B cell (primary cell): ENCODE results near the gene ABCA13. TPM values are rescaled to one million over a fixed set of nuclear protein-coding genes. Genes with fewer than 3 reads are reported as not detected.

Experiments
- ATAC-seq: fragments of 200-7000 bp; cut with Tn5 transposase; one replicate; pipeline ENCODE4 v1.10.0; 2021; ENCODE audit warnings: low read depth, mild to moderate bottlenecking, moderate number of reproducible peaks, moderate library complexity
- CTCF ChIA-PET: fragments of 350-600 bp; sonication (Branson Sonifier 250); formaldehyde crosslinking; loops from one replicate; lab custom pipeline; 2021; ENCODE audit warnings: antibody characterized with exemption, inconsistent platforms; lab: Charles Lee
- POLR2A ChIA-PET: fragments of 350-600 bp; sonication (Branson Sonifier 250); formaldehyde crosslinking; loops from one replicate; lab custom pipeline; 2021; ENCODE audit warnings: antibody characterized with exemption; lab: Charles Lee
- DNase-seq: peaks from one replicate; pipeline ENCODE4 v3.0.0; 2013
- H2AFZ ChIP-seq: 2 replicates; pipeline ENCODE4 v1.6.1; 2012; ENCODE audit warnings: mild to moderate bottlenecking, low read depth, low read length; ENCODE audit not compliant: insufficient read depth, poor library complexity, severe bottlenecking
- H3K27ac ChIP-seq, 2 donors: 1 replicate in 1 of 2; 2 replicates in 1 of 2; pipeline ENCODE4 v1.5.1; 2012 to 2013; ENCODE audit warnings: low read length in 2 of 2, mild to moderate bottlenecking in 2 of 2, moderate library complexity in 1 of 2
- H3K27me3 ChIP-seq, 4 experiments: fragments of 200-600 bp in 1 of 4; sonication (generic) in 1 of 4; replicated peaks in 1 of 4; 1 replicate in 2 of 4; 2 replicates in 2 of 4; pipeline versions ENCODE4 v1.6.1 to v1.7.0; 2013 to 2016; ENCODE audit warnings: low read length in 3 of 4, mild to moderate bottlenecking in 2 of 4, mixed read lengths in 1 of 4, moderate library complexity in 1 of 4; ENCODE audit not compliant: insufficient read depth in 4 of 4, control insufficient read depth in 3 of 4; ENCODE audit errors: control extremely low read depth in 1 of 4
- H3K36me3 ChIP-seq, 2 experiments: replicated peaks in 1 of 2; 1 replicate in 1 of 2; 2 replicates in 1 of 2; pipeline versions ENCODE4 v1.6.1 to v1.7.1; 2013; ENCODE audit warnings: low read length in 1 of 2; ENCODE audit not compliant: insufficient read depth in 2 of 2, control insufficient read depth in 1 of 2; ENCODE audit errors: control extremely low read depth in 1 of 2, extremely low read depth in 1 of 2
- H3K4me1 ChIP-seq, 2 donors: fragments of 200-600 bp in 1 of 2; sonication (generic) in 1 of 2; 1 replicate in 1 of 2; 2 replicates in 1 of 2; pipeline versions ENCODE4 v1.5.1 to v1.6.1; 2013 to 2017; ENCODE audit warnings: low read length in 2 of 2; ENCODE audit not compliant: control insufficient read depth in 2 of 2, insufficient read depth in 2 of 2
- H3K4me2 ChIP-seq: replicated peaks from 2 replicates; pipeline ENCODE3; 2012; ENCODE audit warnings: mild to moderate bottlenecking, low read depth, low read length; ENCODE audit not compliant: poor library complexity, severe bottlenecking
- H3K4me3 ChIP-seq, 5 experiments: fragments of 200-600 bp in 1 of 5; sonication (generic) in 1 of 5; 1 replicate in 3 of 5; 2 replicates in 2 of 5; pipeline versions ENCODE4 v1.5.1 to v1.7.0; 2011 to 2016; ENCODE audit warnings: low read length in 4 of 5, mild to moderate bottlenecking in 4 of 5, low read depth in 2 of 5, control low read depth in 1 of 5, moderate library complexity in 1 of 5; ENCODE audit not compliant: insufficient read depth in 1 of 5; ENCODE audit errors: control extremely low read depth in 1 of 5, extremely low read depth in 1 of 5
- H3K79me2 ChIP-seq: fragments of 200-600 bp; sonication (generic); one replicate; pipeline ENCODE4 v1.6.0; 2016; ENCODE audit warnings: low read length; ENCODE audit not compliant: control insufficient read depth, insufficient read depth
- H3K9ac ChIP-seq: fragments of 200-600 bp; sonication (generic); 2 replicates; pipeline ENCODE4 v1.6.1; 2017; ENCODE audit warnings: mild to moderate bottlenecking, low read length, moderate library complexity
- H3K9me3 ChIP-seq, 3 donors: one replicate each; pipeline versions ENCODE4 v1.6.1 to v1.7.1; 2013; ENCODE audit warnings: low read length in 2 of 3; ENCODE audit not compliant: control insufficient read depth in 2 of 3, insufficient read depth in 1 of 3; ENCODE audit errors: control extremely low read depth in 1 of 3
- H4K20me1 ChIP-seq: 2 replicates; pipeline ENCODE4 v1.6.0; 2012; ENCODE audit warnings: mild to moderate bottlenecking, low read length; ENCODE audit not compliant: insufficient read depth, control insufficient read depth, poor library complexity, severe bottlenecking
- H3K27ac Mint-ChIP-seq: one replicate; pipeline ENCODE4 v1.8.0; 2021; ENCODE audit warnings: mixed read lengths
- H3K27me3 Mint-ChIP-seq: one replicate; pipeline ENCODE4 v1.8.0; 2021; ENCODE audit warnings: mixed read lengths
- H3K4me1 Mint-ChIP-seq: one replicate; pipeline ENCODE4 v1.8.0; 2021; ENCODE audit warnings: mixed read lengths
- H3K4me3 Mint-ChIP-seq: one replicate; pipeline ENCODE4 v1.8.0; 2021; ENCODE audit warnings: mixed read lengths
- H3K9me3 Mint-ChIP-seq: one replicate; pipeline ENCODE4 v1.8.0; 2022; ENCODE audit warnings: mixed read lengths; ENCODE audit not compliant: insufficient read depth
- CTCF ChIP-seq: fragments of 200-600 bp; IDR thresholded peaks from one replicate; pipeline ENCODE4 v1.8.0; 2022; ENCODE audit warnings: antibody characterized with exemption, mild to moderate bottlenecking
- EZH2 ChIP-seq: IDR thresholded peaks from 2 replicates; pipeline ENCODE4 v1.6.1; 2012; ENCODE audit warnings: borderline replicate concordance, low read depth, mild to moderate bottlenecking, moderate library complexity, low read length; ENCODE audit not compliant: insufficient read depth, poor library complexity, severe bottlenecking
- WGBS: methylation state at CpG from one replicate; pipeline ENCODE4 v1.1.5; 2013; ENCODE audit warnings: missing lambda C conversion rate; ENCODE audit not compliant: insufficient coverage; 5-methylcytosine and 5-hydroxymethylcytosine counted together
- intact Hi-C: fragments of 100-400 bp; cut with micrococcal nuclease; formaldehyde crosslinking; loops from one replicate; pipeline ENCODE4 v1.10.0; 2022
- polyA plus RNA-seq: library from polyadenylated mRNA; depleted of rRNA; stranded (reverse); fragments of >200 nt; gene quantifications from 2 replicates; pipeline ENCODE4 v1.2.3, GENCODE V29; 2012
- total RNA-seq, 2 donors: library from RNA; stranded (reverse); fragments of 120-200 nt in 1 of 2; gene quantifications; 1 replicate in 1 of 2; 2 replicates in 1 of 2; pipeline versions ENCODE4 v1.2.3 to v1.2.4, GENCODE V29; 2013 to 2022

Gene ABCA13
- total and polyA plus RNA-seq, 2 donors (not counting 1 experiment from before 2014, with no cell fraction given): not detected

- Mint-ChIP-seq H3K4me3 (no peak overlapping the region), H3K27me3 (peaks cover 2% of the 10 kb centered on the region), H3K9me3 (no peaks in the 10 kb centered on the region), H3K27ac (no peak overlapping the region), H3K4me1 (no peaks in the 10 kb centered on the region)
- H3K9me3 ChIP-seq: peaks cover 0 to 2% (median 0%) of the 10 kb centered on the region in 3 donors
- no peak for ATAC-seq
- H2AFZ ChIP-seq: no peak overlapping the region
- ChIA-PET CTCF (no interaction called here), POLR2A (no interaction called here)
- no peaks in the 10 kb centered on the region for H3K79me2 ChIP-seq
- WGBS: 71% methylated on average over 3 of the region's 6 CpGs
- no peaks in the 10 kb centered on the region for H4K20me1 ChIP-seq
- no peak overlapping the region for H3K27ac ChIP-seq
- intact Hi-C loops: no loop called here
- no peaks in the 10 kb centered on the region for H3K4me1 ChIP-seq
- TF ChIP-seq CTCF: no peak
- TF ChIP-seq EZH2: no peak
- no peak overlapping the region for H3K4me3 ChIP-seq
- no peaks in the 10 kb centered on the region for H3K36me3 ChIP-seq
- no peak for DNase-seq
- H3K27me3 ChIP-seq: no peaks in the 10 kb centered on the region
- no peak overlapping the region for H3K9ac ChIP-seq
- H3K4me2 ChIP-seq: no peak overlapping the region
These were observed 140.3 kb downstream of the ABCA13 start for GRCh38 chr7:48311464-48312100.

GRCh38 chr7:48312151-48312550 lies 140.9 kb downstream of the ABCA13 start:
- H3K4me3 Mint-ChIP-seq: no peak overlapping the region
- H3K27ac Mint-ChIP-seq: no peak overlapping the region
- WGBS: 100% methylated on average over 1 of the region's 1 CpG
- DNase-seq (no peak), ATAC-seq (no peak)
- no peak for TF ChIP-seq CTCF
- no peak for TF ChIP-seq EZH2
- H4K20me1 ChIP-seq: no peaks in the 10 kb centered on the region
- peaks cover 3% of the 10 kb centered on the region for H3K27me3 Mint-ChIP-seq
- POLR2A ChIA-PET: no interaction called here
- no peak overlapping the region for H3K4me2 ChIP-seq
- H3K4me3 ChIP-seq: no peak overlapping the region
- H3K4me1 Mint-ChIP-seq: no peaks in the 10 kb centered on the region
- no peak overlapping the region for H3K27ac ChIP-seq
- CTCF ChIA-PET: no interaction called here
- no peaks in the 10 kb centered on the region for H3K79me2 ChIP-seq
- no peaks in the 10 kb centered on the region for H3K36me3 ChIP-seq
- no peak overlapping the region for H2AFZ ChIP-seq
- no peaks in the 10 kb centered on the region for H3K27me3 ChIP-seq
- intact Hi-C loops: no loop called here
- no peaks in the 10 kb centered on the region for H3K4me1 ChIP-seq
- H3K9ac ChIP-seq: no peak overlapping the region
- H3K9me3 Mint-ChIP-seq: no peaks in the 10 kb centered on the region
- H3K9me3 ChIP-seq: peaks cover 0 to 2% (median 0%) of the 10 kb centered on the region in 3 donors
